Measurements from ENCODE around the gene ZDHHC7. TPM values are rescaled to one million over a fixed set of nuclear protein-coding genes. Genes with fewer than 3 reads are reported as not detected.
"Not testable (repeated sequence)": the region's sequence is repeated elsewhere in the genome, so short reads cannot be mapped to it uniquely, and the experiment has no call there.

Gene ZDHHC7
- total and polyA plus RNA-seq, 5 experiments from 2014 or later = 28.8 to 45.3 (median 32.5) TPM

- Mint-ChIP-seq H3K4me3 (no peak overlapping the region), H3K27ac (peak overlapping the region in 3 of 10 donors; percentile 33 to 47 (median 40)), H3K4me1 (peaks cover 6 to 22% (median 12%) of the 10 kb centered on the region in 4 donors), H3K9me3 (no peaks in the 10 kb centered on the region), H3K27me3 (no peaks in the 10 kb centered on the region), H3K36me3 (peaks cover 0 to 8% (median 3%) of the 10 kb centered on the region in 3 donors)
- DNase-seq = no peak
- POLR2A ChIA-PET = no interaction called here
- no peak for ATAC-seq
Observed at GRCh38 chr16:85041219-85042166, 30.2 kb upstream of the ZDHHC7 start.

GRCh38 chr16:85040685-85041084, 29.4 kb upstream of the ZDHHC7 start:
- Mint-ChIP-seq H3K36me3 (peaks cover 0 to 8% (median 3%) of the 10 kb centered on the region in 3 donors), H3K9me3 (no peaks in the 10 kb centered on the region), H3K4me3 (no peak overlapping the region), H3K4me1 (peaks cover under 1 to 14% (median 4%) of the 10 kb centered on the region in 4 donors), H3K27me3 (no peaks in the 10 kb centered on the region), H3K27ac (peak overlapping the region in 1 of 10 donors; percentile 24)
- DNase-seq (no peak), ATAC-seq (no peak)
- POLR2A ChIA-PET = no interaction called here

GRCh38 chr16:85037721-85038120, 26.4 kb upstream of the ZDHHC7 start:
- Mint-ChIP-seq H3K36me3 (peaks cover 0 to 11% (median 0%) of the 10 kb centered on the region in 3 donors), H3K9me3 (no peaks in the 10 kb centered on the region), H3K27me3 (no peaks in the 10 kb centered on the region), H3K27ac (no peak overlapping the region), H3K4me3 (no peak overlapping the region), H3K4me1 (peaks cover 2 to 12% (median 5%) of the 10 kb centered on the region in 4 donors)
- no peak for ATAC-seq
- POLR2A ChIA-PET = no interaction called here
- no peak for DNase-seq

- Mint-ChIP-seq H3K27me3 (no peaks in the 10 kb centered on the region), H3K4me1 (peaks cover 2 to 12% (median 5%) of the 10 kb centered on the region in 4 donors), H3K4me3 (no peak overlapping the region), H3K36me3 (peaks cover 0 to 14% (median 2%) of the 10 kb centered on the region in 3 donors), H3K27ac (peak overlapping the region in 2 of 10 donors; percentile 13 to 47), H3K9me3 (no peaks in the 10 kb centered on the region)
- ATAC-seq = no peak
- POLR2A ChIA-PET = no interaction called here
- DNase-seq = no peak
Observed at GRCh38 chr16:85037050-85037410, 25.7 kb upstream of the ZDHHC7 start.

GRCh38 chr16:85036236-85037049, 25.1 kb upstream of the ZDHHC7 start:
- no peaks in the 10 kb centered on the region for H3K27me3 Mint-ChIP-seq
- no peak overlapping the region for H3K4me3 Mint-ChIP-seq
- peaks cover 3 to 15% (median 5%) of the 10 kb centered on the region in 4 donors for H3K4me1 Mint-ChIP-seq
- no peaks in the 10 kb centered on the region for H3K9me3 Mint-ChIP-seq
- POLR2A ChIA-PET = interaction anchor here (0.7 kb wide), 1 partner anchor 9 kb away, joined by 3 read pairs; the partner anchor contains the start of gene KIAA0513
- H3K27ac Mint-ChIP-seq = peak overlapping the region in 1 of 10 donors; percentile 16
- no peak for ATAC-seq
- H3K36me3 Mint-ChIP-seq = peaks cover 0 to 18% (median 5%) of the 10 kb centered on the region in 3 donors
- DNase-seq = no peak

- Mint-ChIP-seq H3K36me3 (peaks cover 0 to 19% (median 5%) of the 10 kb centered on the region in 3 donors), H3K4me3 (no peak overlapping the region), H3K27ac (peak overlapping the region in 3 of 10 donors; percentile 2 to 63 (median 61)), H3K4me1 (peaks cover 7 to 24% (median 9%) of the 10 kb centered on the region in 4 donors), H3K27me3 (no peaks in the 10 kb centered on the region), H3K9me3 (no peaks in the 10 kb centered on the region)
- DNase-seq (no peak), ATAC-seq (no peak)
- POLR2A ChIA-PET = interaction anchor here (0.6 kb wide), 1 partner anchor 14 kb away, joined by 3 read pairs; no protein-coding TSS in a partner anchor
Observed at GRCh38 chr16:85034591-85035433, 23.5 kb upstream of the ZDHHC7 start.

- H3K4me3 Mint-ChIP-seq = no peak overlapping the region
- DNase-seq (no peak), ATAC-seq (no peak)
- POLR2A ChIA-PET = no interaction called here
- no peaks in the 10 kb centered on the region for H3K9me3 Mint-ChIP-seq
- H3K27ac Mint-ChIP-seq = no peak overlapping the region
- no peaks in the 10 kb centered on the region for H3K27me3 Mint-ChIP-seq
- peaks cover 0 to 19% (median 5%) of the 10 kb centered on the region in 3 donors for H3K36me3 Mint-ChIP-seq
- peaks cover 22 to 40% (median 25%) of the 10 kb centered on the region in 4 donors for H3K4me1 Mint-ChIP-seq
Observed at GRCh38 chr16:85033171-85033570, 21.8 kb upstream of the ZDHHC7 start.

GRCh38 chr16:85032187-85032586, 20.9 kb upstream of the ZDHHC7 start:
- H3K4me3 Mint-ChIP-seq, DNase-seq, POLR2A ChIA-PET, H3K9me3 Mint-ChIP-seq, H3K27me3 Mint-ChIP-seq, H3K27ac Mint-ChIP-seq, ATAC-seq: not testable (repeated sequence)
- H3K4me1 Mint-ChIP-seq = peaks cover 23 to 43% (median 32%) of the 10 kb centered on the region in 4 donors
- H3K36me3 Mint-ChIP-seq = peaks cover 0 to 19% (median 5%) of the 10 kb centered on the region in 3 donors

- Mint-ChIP-seq H3K36me3 (peaks cover 0 to 12% (median 5%) of the 10 kb centered on the region in 3 donors), H3K27ac (peak overlapping the region in 3 of 10 donors; percentile 4 to 68 (median 20)), H3K9me3 (no peaks in the 10 kb centered on the region), H3K4me3 (no peak overlapping the region), H3K27me3 (no peaks in the 10 kb centered on the region), H3K4me1 (peaks cover 27 to 46% (median 38%) of the 10 kb centered on the region in 4 donors)
- ATAC-seq = no peak
- DNase-seq = no peak
- POLR2A ChIA-PET = no interaction called here
Observed at GRCh38 chr16:85031451-85031850, 20.1 kb upstream of the ZDHHC7 start.

GRCh38 chr16:85029981-85030401, 18.7 kb upstream of the ZDHHC7 start:
- peaks cover 0 to 12% (median 5%) of the 10 kb centered on the region in 3 donors for H3K36me3 Mint-ChIP-seq
- H3K4me1 Mint-ChIP-seq = peaks cover 25 to 51% (median 43%) of the 10 kb centered on the region in 4 donors
- H3K27ac Mint-ChIP-seq = peak overlapping the region in 3 of 10 donors; percentile 36 to 89 (median 88)
- POLR2A ChIA-PET = interaction anchor here (1.2 kb wide), 1 partner anchor 26 kb away, joined by 3 read pairs; no protein-coding TSS in a partner anchor
- no peaks in the 10 kb centered on the region for H3K27me3 Mint-ChIP-seq
- peak overlapping the region in 1 of 10 donors; percentile 33 for H3K4me3 Mint-ChIP-seq
- DNase-seq (peak in 1 of 10 donors; percentile 54), ATAC-seq (no peak)
- H3K9me3 Mint-ChIP-seq = no peaks in the 10 kb centered on the region

GRCh38 chr16:85029408-85029784, 18.1 kb upstream of the ZDHHC7 start:
- ATAC-seq (peak; percentile 20 to 58), DNase-seq (peak in 7 of 10 donors; percentile 18 to 71 (median 25))
- Mint-ChIP-seq H3K9me3 (no peaks in the 10 kb centered on the region), H3K36me3 (peaks cover 0 to 12% (median 5%) of the 10 kb centered on the region in 3 donors), H3K4me3 (peak overlapping the region; percentile 86 to 97 (median 92)), H3K27me3 (no peaks in the 10 kb centered on the region), H3K4me1 (peaks cover 25 to 49% (median 43%) of the 10 kb centered on the region in 4 donors), H3K27ac (peak overlapping the region; percentile 88 to 95 (median 92))
- POLR2A ChIA-PET = interaction anchor here (1.2 kb wide), 1 partner anchor 27 kb away, joined by 3 read pairs; no protein-coding TSS in a partner anchor
